Right ventricle myocardium superior (tissue), 1 donor: ENCODE measurements around the gene NFIC. TPM values are rescaled to one million over a fixed set of nuclear protein-coding genes. Genes with fewer than 3 reads are reported as not detected.

ENCODE experiments used
- ATAC-seq: fragments of 200-7000 bp; cut with Tn5 transposase; one replicate; pipeline ENCODE4 v1.9.1; 2020; ENCODE audit warnings: mild to moderate bottlenecking; ENCODE audit not compliant: poor library complexity
- DNase-seq: peaks from one replicate; pipeline ENCODE4 v3.0.0-alpha.2; 2020
- intact Hi-C: fragments of 100-400 bp; cut with DNase I; formaldehyde crosslinking; loops from one replicate; pipeline ENCODE4 v1.11.2; 2022
- total RNA-seq: library from RNA; stranded (reverse); fragmentation: NEBNext Ultra II Directional; extraction: Animal tissue kit (Norgen Biotek cat#: 25700); gene quantifications from one replicate; pipeline ENCODE4 v1.2.1, GENCODE V29; 2021
- donor health status: DM: no; HTN: yes; CAD: no; lungs with severe emphysema.

Gene NFIC
- total RNA-seq, 1 donor from 2014 or later: 153 TPM

GRCh38 chr19:3353493-3353892 is 12.9 kb upstream of the NFIC start:
- no peak for ATAC-seq
- intact Hi-C loops: no loop called here
- peak; percentile 17 for DNase-seq

GRCh38 chr19:3356805-3357204 is 9.6 kb upstream of the NFIC start:
- intact Hi-C loops: no loop called here
- no peak for ATAC-seq
- DNase-seq: no peak

- intact Hi-C loops: no loop called here
- ATAC-seq (no peak), DNase-seq (no peak)
Measured at GRCh38 chr19:3357271-3357991, 9.0 kb upstream of the NFIC start.

GRCh38 chr19:3357992-3358688 is 8.2 kb upstream of the NFIC start:
- no peak for ATAC-seq
- DNase-seq: no peak
- intact Hi-C loops: no loop called here

- ATAC-seq (no peak), DNase-seq (no peak)
- intact Hi-C loops: no loop called here
Measured at GRCh38 chr19:3358689-3359014, 7.7 kb upstream of the NFIC start.

- peak; percentile 84 for DNase-seq
- peak; percentile 47 for ATAC-seq
Measured at GRCh38 chr19:3359015-3359918, 7.1 kb upstream of the NFIC start.

GRCh38 chr19:3359919-3360420 is 6.4 kb upstream of the NFIC start:
- no peak for ATAC-seq
- DNase-seq: no peak
- intact Hi-C loops: loop anchor here (10.0 kb wide), 1 partner anchor 65 kb away; no protein-coding TSS in a partner anchor

More at GRCh38 chr19:3359015-3359918, 7.1 kb upstream of the NFIC start:
- intact Hi-C loops: no loop called here

- intact Hi-C loops: loop anchor here (10.0 kb wide), 1 partner anchor 64 kb away; no protein-coding TSS in a partner anchor
- DNase-seq (peak; percentile 88), ATAC-seq (peak; percentile 75)
Measured at GRCh38 chr19:3360421-3361383, 5.7 kb upstream of the NFIC start.

GRCh38 chr19:3361384-3362216 is 4.8 kb upstream of the NFIC start:
- peak; percentile 36 for ATAC-seq
- no peak for DNase-seq
- intact Hi-C loops: loop anchor here (10.0 kb wide), 1 partner anchor 63 kb away; no protein-coding TSS in a partner anchor

- no peak for ATAC-seq
- DNase-seq: no peak
- intact Hi-C loops: loop anchor here (10.0 kb wide), 1 partner anchor 62 kb away; no protein-coding TSS in a partner anchor
Measured at GRCh38 chr19:3362217-3362906, 4.0 kb upstream of the NFIC start.

- ATAC-seq (no peak), DNase-seq (no peak)
- intact Hi-C loops: loop anchor here (10.0 kb wide), 1 partner anchor 61 kb away; no protein-coding TSS in a partner anchor
Measured at GRCh38 chr19:3363841-3364500, 2.4 kb upstream of the NFIC start.

GRCh38 chr19:3364501-3364858 is 1.9 kb upstream of the NFIC start:
- ATAC-seq: no peak
- no peak for DNase-seq
- intact Hi-C loops: loop anchor here (10.0 kb wide), 1 partner anchor 60 kb away; no protein-coding TSS in a partner anchor

GRCh38 chr19:3365093-3365835 is 1.1 kb upstream of the NFIC start:
- ATAC-seq (no peak), DNase-seq (peak; percentile 64)
- intact Hi-C loops: loop anchor here (5.0 to 10.0 kb wide), 2 partner anchors 37 to 60 kb away; no protein-coding TSS in a partner anchor

GRCh38 chr19:3366753-3367627 is 607 bp downstream of the NFIC start:
- intact Hi-C loops: loop anchor here (5.0 to 10.0 kb wide), 2 partner anchors 35 to 58 kb away; no protein-coding TSS in a partner anchor
- DNase-seq: peak; percentile 77

More at GRCh38 chr19:3366753-3367627, 607 bp downstream of the NFIC start:
- peak; percentile 44 for ATAC-seq
